ENCODE results near the gene UGT2A1.

Gene UGT2A1

DNA sequence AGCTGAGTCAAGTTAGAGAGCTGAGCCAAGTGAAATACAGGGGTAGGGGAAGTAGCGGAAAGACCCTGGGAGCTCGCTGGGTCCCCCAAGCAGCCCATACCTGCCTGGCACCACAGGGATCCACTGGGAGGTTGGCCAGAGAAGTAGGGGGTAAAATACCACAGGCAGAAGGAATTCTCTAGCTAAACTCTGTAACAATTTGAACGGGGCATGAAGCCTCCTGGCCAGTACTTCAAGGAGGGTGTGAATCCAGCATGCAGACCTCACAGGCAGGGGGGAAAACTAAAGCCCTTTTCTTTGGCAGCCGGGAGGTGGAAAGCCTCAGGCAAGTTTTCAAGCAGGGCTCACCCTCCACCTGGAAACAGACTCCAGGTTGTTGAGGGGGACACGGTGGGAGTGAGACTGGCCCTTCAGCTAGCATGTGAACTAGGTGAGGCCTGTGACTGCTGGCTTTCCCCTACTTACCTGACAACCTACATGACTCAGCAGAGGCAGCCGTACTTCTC lies 3.7 kb upstream of the UGT2A1 start:
- H3K36me3 ChIP-seq (ENCODE audit: control insufficient read depth in 1 of 2, insufficient read depth in 2 of 2, low read length in 2 of 2), result no peaks in the 10 kb centered on the region
- no peak overlapping the region for H3K4me3 ChIP-seq (ENCODE audit: low read depth in 1 of 2, low read length in 2 of 2)
- no peaks in the 10 kb centered on the region for H3K4me1 ChIP-seq (ENCODE audit: control insufficient read depth in 1 of 2, insufficient read depth in 2 of 2, low read length in 2 of 2)
- no peaks in the 10 kb centered on the region for H3K27me3 ChIP-seq (ENCODE audit: control insufficient read depth in 1 of 2, insufficient read depth in 2 of 2, low read length in 2 of 2)
- no peaks in the 10 kb centered on the region for H3K9me3 ChIP-seq (ENCODE audit: control insufficient read depth in 1 of 2, low read length in 2 of 2)
- no peak overlapping the region for H3K27ac ChIP-seq (ENCODE audit: low read depth, low read length)
- no peak overlapping the region for H3K9ac ChIP-seq (ENCODE audit: low read depth in 1 of 2, low read length in 2 of 2)

DNA sequence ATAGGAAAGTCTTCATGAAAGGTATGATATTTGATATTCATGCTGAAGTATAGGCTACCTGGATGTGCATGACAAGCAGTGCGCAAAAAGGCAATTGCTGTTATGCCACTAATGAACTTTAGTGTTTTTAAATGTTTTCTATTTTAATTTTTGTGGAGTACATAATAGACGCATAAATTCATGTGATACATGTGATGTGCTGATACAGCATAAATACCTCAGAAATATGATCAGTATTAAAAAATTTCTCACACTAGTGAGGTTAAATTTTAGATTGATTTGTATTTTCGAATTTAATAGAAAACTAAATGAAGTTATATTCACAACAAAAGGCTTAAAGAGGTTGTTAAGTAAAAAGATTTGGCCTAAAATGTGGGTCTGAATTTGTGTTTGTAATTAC lies 2.2 kb downstream of the UGT2A1 start:
- H3K4me1 ChIP-seq (ENCODE audit: control insufficient read depth in 1 of 2, insufficient read depth in 2 of 2, low read length in 2 of 2), result no peaks in the 10 kb centered on the region
- no peaks in the 10 kb centered on the region for H3K36me3 ChIP-seq (ENCODE audit: control insufficient read depth in 1 of 2, insufficient read depth in 2 of 2, low read length in 2 of 2)
- H3K27me3 ChIP-seq (ENCODE audit: control insufficient read depth in 1 of 2, insufficient read depth in 2 of 2, low read length in 2 of 2), result no peaks in the 10 kb centered on the region
- H3K4me3 ChIP-seq (ENCODE audit: low read depth in 1 of 2, low read length in 2 of 2), result no peak overlapping the region
- no peaks in the 10 kb centered on the region for H3K9me3 ChIP-seq (ENCODE audit: control insufficient read depth in 1 of 2, low read length in 2 of 2)
- H3K27ac ChIP-seq (ENCODE audit: low read depth, low read length), result no peak overlapping the region
- H3K9ac ChIP-seq (ENCODE audit: low read depth in 1 of 2, low read length in 2 of 2), result no peak overlapping the region

DNA sequence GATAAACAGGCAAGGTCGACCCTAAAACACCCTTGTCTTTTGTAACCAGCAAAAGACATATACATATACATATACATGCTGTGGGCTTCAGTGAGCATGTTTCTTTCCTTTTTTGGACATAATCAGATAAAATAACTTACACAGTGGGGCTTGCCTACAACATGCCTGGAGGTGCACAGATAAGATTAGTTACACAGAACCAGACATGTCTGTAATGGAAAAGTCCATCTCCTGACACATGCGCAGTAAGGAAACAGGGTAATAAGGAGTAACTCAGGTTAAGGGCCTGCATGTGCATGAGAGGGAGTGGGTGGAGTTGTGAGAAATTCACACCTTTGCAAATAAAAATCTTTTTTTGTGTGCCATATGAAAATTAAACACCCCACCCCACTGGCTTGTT lies 3.4 kb downstream of the UGT2A1 start:
- Histone ChIP-seq H3K36me3 (ENCODE audit: control insufficient read depth in 1 of 2, insufficient read depth in 2 of 2, low read length in 2 of 2) (no peaks in the 10 kb centered on the region), H3K9me3 (ENCODE audit: control insufficient read depth in 1 of 2, low read length in 2 of 2) (no peaks in the 10 kb centered on the region), H3K27me3 (ENCODE audit: control insufficient read depth in 1 of 2, insufficient read depth in 2 of 2, low read length in 2 of 2) (no peaks in the 10 kb centered on the region), H3K4me1 (ENCODE audit: control insufficient read depth in 1 of 2, insufficient read depth in 2 of 2, low read length in 2 of 2) (no peaks in the 10 kb centered on the region), H3K9ac (ENCODE audit: low read depth in 1 of 2, low read length in 2 of 2) (no peak overlapping the region), H3K4me3 (ENCODE audit: low read depth in 1 of 2, low read length in 2 of 2) (no peak overlapping the region), H3K27ac (ENCODE audit: low read depth, low read length) (no peak overlapping the region)

DNA sequence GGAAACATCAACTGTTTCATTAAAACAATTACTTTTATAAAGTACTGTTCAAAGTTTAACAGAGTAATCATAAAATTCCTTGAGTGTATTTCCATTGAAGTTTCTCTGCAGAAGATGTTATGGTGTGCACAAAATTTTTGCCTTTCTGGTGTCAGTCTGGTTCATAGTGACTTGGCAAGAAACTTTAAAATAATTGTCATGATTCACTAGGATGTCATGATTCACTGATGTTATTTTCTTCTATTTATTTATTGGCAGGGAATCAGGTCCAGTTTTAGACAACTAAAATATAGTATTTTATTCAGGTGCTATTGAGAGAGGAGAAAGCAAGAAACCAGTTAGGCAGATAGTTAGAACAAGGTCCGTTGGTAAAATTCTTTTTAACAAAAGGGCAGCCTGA lies 3.8 kb downstream of the UGT2A1 start:
- Histone ChIP-seq H3K4me1 (ENCODE audit: control insufficient read depth in 1 of 2, insufficient read depth in 2 of 2, low read length in 2 of 2) (no peaks in the 10 kb centered on the region), H3K27me3 (ENCODE audit: control insufficient read depth in 1 of 2, insufficient read depth in 2 of 2, low read length in 2 of 2) (no peaks in the 10 kb centered on the region), H3K4me3 (ENCODE audit: low read depth in 1 of 2, low read length in 2 of 2) (no peak overlapping the region), H3K9me3 (ENCODE audit: control insufficient read depth in 1 of 2, low read length in 2 of 2) (no peaks in the 10 kb centered on the region), H3K9ac (ENCODE audit: low read depth in 1 of 2, low read length in 2 of 2) (no peak overlapping the region), H3K36me3 (ENCODE audit: control insufficient read depth in 1 of 2, insufficient read depth in 2 of 2, low read length in 2 of 2) (no peaks in the 10 kb centered on the region), H3K27ac (ENCODE audit: low read depth, low read length) (no peak overlapping the region)

DNA sequence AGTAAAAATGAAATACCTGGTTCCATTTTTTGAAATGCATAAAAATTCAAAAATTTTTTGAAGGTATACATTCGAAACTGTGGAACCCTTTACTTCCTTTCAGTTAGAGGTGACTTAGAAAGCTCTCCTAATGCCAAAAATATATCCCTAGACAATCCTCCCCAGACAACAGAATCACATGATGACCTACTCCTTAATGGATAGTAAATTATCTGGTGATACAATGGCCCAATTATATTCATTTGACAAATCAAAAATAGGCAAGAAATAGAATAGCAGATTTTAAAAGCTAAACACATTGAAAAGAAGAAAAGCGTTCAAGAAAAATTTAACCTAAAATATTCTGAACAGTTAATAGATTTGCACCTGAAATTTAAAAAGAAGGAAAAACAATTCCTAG lies 10.1 kb downstream of the UGT2A1 start:
- Histone ChIP-seq H3K36me3 (ENCODE audit: control insufficient read depth in 1 of 2, insufficient read depth in 2 of 2, low read length in 2 of 2) (no peaks in the 10 kb centered on the region), H3K27me3 (ENCODE audit: control insufficient read depth in 1 of 2, insufficient read depth in 2 of 2, low read length in 2 of 2) (no peaks in the 10 kb centered on the region), H3K27ac (ENCODE audit: low read depth, low read length) (no peak overlapping the region), H3K4me1 (ENCODE audit: control insufficient read depth in 1 of 2, insufficient read depth in 2 of 2, low read length in 2 of 2) (no peaks in the 10 kb centered on the region), H3K4me3 (ENCODE audit: low read depth in 1 of 2, low read length in 2 of 2) (no peak overlapping the region), H3K9ac (ENCODE audit: low read depth in 1 of 2, low read length in 2 of 2) (no peak overlapping the region), H3K9me3 (ENCODE audit: control insufficient read depth in 1 of 2, low read length in 2 of 2) (no peaks in the 10 kb centered on the region)

DNA sequence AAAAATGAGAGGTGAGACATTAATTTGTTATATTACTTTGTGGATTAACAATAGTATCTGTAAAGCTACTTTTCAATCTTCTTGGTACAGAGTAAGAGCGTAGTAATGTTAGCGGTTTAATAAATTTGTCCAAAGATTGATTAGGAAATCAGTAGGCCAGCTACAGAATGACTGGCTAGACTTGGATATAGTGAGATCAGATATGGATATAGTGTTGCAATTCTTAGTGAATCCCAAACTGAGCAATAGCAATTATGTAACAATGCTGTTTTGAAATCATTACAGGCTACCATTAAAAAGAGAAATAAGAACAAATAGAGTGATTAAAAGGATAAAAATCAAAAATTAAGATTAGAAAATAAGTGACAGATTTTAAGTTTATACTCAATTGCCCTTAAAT lies 12.8 kb downstream of the UGT2A1 start:
- Histone ChIP-seq H3K4me1 (ENCODE audit: control insufficient read depth in 1 of 2, insufficient read depth in 2 of 2, low read length in 2 of 2) (no peaks in the 10 kb centered on the region), H3K27ac (ENCODE audit: low read depth, low read length) (no peak overlapping the region), H3K9ac (ENCODE audit: low read depth in 1 of 2, low read length in 2 of 2) (no peak overlapping the region), H3K27me3 (ENCODE audit: control insufficient read depth in 1 of 2, insufficient read depth in 2 of 2, low read length in 2 of 2) (no peaks in the 10 kb centered on the region), H3K36me3 (ENCODE audit: control insufficient read depth in 1 of 2, insufficient read depth in 2 of 2, low read length in 2 of 2) (no peaks in the 10 kb centered on the region), H3K4me3 (ENCODE audit: low read depth in 1 of 2, low read length in 2 of 2) (no peak overlapping the region), H3K9me3 (ENCODE audit: control insufficient read depth in 1 of 2, low read length in 2 of 2) (no peaks in the 10 kb centered on the region)

DNA sequence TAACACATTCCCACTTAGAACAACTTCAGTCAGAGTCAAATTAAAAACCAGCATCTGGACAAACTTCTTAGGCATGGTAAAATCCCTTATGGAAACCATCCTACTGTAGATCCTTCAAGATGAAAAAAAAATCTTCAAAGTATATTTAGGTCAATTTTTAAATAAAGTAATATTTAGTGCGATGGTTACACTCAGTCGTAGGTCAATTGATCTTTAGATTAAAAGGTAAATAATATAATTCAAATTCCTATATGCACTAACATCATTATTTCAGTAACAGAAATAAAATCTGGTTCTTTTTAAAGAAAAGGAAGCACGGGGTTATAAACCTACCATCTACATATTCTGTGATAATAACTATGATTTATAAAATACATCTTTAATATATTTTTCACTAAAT lies 13.5 kb downstream of the UGT2A1 start, which contains the start of gene UGT2A2:
Gene UGT2A2 (minus strand): TSS at position 101 of the 400 bp plus-strand sequence. CDS start 2 bp downstream, at position 99.
- Histone ChIP-seq H3K27ac (ENCODE audit: low read depth, low read length) (no peak within 1 kb of the TSS), H3K36me3 (ENCODE audit: control insufficient read depth in 1 of 2, insufficient read depth in 2 of 2, low read length in 2 of 2) (no peaks in the 10 kb centered on the region), H3K4me1 (ENCODE audit: control insufficient read depth in 1 of 2, insufficient read depth in 2 of 2, low read length in 2 of 2) (no peaks in the 10 kb centered on the region), H3K9me3 (ENCODE audit: control insufficient read depth in 1 of 2, low read length in 2 of 2) (no peaks in the 10 kb centered on the region), H3K27me3 (ENCODE audit: control insufficient read depth in 1 of 2, insufficient read depth in 2 of 2, low read length in 2 of 2) (no peaks in the 10 kb centered on the region), H3K9ac (ENCODE audit: low read depth in 1 of 2, low read length in 2 of 2) (no peak within 1 kb of the TSS), H3K4me3 (ENCODE audit: low read depth in 1 of 2, low read length in 2 of 2) (no peak within 1 kb of the TSS)

DNA sequence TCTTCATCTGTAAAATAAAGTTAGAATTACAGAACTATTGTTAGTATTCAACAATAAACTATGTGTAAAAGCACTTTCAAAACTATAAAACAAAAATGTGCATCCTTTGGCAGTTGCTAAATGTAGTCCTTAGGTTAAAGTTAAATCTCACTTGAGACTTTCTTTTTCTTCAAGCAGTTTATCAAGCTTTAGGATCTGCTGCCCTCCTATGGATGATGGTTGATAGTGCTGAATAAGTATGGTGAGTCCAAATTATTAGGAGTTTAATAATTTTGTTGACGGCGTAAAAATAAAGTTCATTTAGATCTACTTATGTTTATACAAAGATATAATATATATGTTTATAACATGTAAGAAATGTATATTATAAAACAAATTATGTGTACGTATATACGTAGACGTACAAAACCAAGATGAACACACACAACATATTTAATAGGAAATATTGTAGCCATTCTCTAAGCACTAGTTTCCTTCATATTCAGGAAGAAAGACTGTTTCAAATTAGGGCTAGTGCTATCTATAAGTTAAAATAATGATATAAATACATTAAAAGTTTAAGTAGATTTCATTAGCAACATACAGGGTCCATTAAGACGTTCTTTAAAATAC lies 35.9 kb downstream of the UGT2A1 start:
- Histone ChIP-seq H3K27ac (ENCODE audit: low read depth, low read length) (no peak overlapping the region), H3K4me1 (ENCODE audit: control insufficient read depth in 1 of 2, insufficient read depth in 2 of 2, low read length in 2 of 2) (no peaks in the 10 kb centered on the region), H3K36me3 (ENCODE audit: control insufficient read depth in 1 of 2, insufficient read depth in 2 of 2, low read length in 2 of 2) (no peaks in the 10 kb centered on the region), H3K9me3 (ENCODE audit: control insufficient read depth in 1 of 2, low read length in 2 of 2) (no peaks in the 10 kb centered on the region), H3K9ac (ENCODE audit: low read depth in 1 of 2, low read length in 2 of 2) (no peak overlapping the region), H3K4me3 (ENCODE audit: low read depth in 1 of 2, low read length in 2 of 2) (no peak overlapping the region), H3K27me3 (ENCODE audit: control insufficient read depth in 1 of 2, insufficient read depth in 2 of 2, low read length in 2 of 2) (no peaks in the 10 kb centered on the region)

DNA sequence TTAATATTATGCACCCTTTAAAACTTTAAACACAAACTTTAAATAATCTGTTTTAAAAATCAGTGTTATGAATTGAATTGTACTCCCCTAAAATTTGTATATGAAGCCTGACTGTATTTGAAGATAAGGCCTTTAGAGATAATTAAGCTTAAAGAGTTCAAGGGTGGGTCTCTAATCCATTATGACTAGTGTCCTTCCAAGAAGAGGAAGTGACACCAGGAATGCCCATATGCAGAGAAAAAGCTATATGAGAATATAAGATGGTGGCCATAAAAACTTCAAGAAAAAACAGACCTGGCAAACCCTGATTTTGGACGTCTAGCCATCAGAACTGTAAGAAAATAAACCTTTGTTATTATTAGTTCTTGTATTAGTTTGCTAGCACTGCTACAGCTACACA lies 42.6 kb downstream of the UGT2A1 start:
- H3K9me3 ChIP-seq (ENCODE audit: control insufficient read depth in 1 of 2, low read length in 2 of 2), result no peaks in the 10 kb centered on the region
- no peak overlapping the region for H3K4me3 ChIP-seq (ENCODE audit: low read depth in 1 of 2, low read length in 2 of 2)
- H3K4me1 ChIP-seq (ENCODE audit: control insufficient read depth in 1 of 2, insufficient read depth in 2 of 2, low read length in 2 of 2), result no peaks in the 10 kb centered on the region
- no peaks in the 10 kb centered on the region for H3K27me3 ChIP-seq (ENCODE audit: control insufficient read depth in 1 of 2, insufficient read depth in 2 of 2, low read length in 2 of 2)
- no peaks in the 10 kb centered on the region for H3K36me3 ChIP-seq (ENCODE audit: control insufficient read depth in 1 of 2, insufficient read depth in 2 of 2, low read length in 2 of 2)
- no peak overlapping the region for H3K9ac ChIP-seq (ENCODE audit: low read depth in 1 of 2, low read length in 2 of 2)
- no peak overlapping the region for H3K27ac ChIP-seq (ENCODE audit: low read depth, low read length)

DNA sequence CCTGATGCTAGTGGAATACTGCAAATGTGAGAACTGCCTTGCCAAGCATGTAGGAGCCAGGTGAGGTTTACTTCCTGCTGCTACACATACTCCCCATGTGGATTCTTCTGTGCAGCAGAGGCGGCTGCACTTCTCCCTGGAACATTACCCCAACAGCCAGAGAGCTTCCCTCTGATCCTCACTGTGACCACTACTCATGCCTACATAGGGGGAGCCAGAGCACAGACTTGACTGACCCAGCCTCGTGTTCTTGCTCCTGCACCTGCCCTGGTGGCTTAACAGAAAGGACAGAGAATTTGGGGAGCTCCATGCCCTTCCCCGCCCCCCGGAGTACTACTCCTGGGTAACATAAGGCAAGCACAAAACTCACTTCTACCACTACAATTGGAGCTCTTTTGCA lies 52.0 kb downstream of the UGT2A1 start:
- no peaks in the 10 kb centered on the region for H3K9me3 ChIP-seq (ENCODE audit: control insufficient read depth in 1 of 2, low read length in 2 of 2)
- H3K4me3 ChIP-seq (ENCODE audit: low read depth in 1 of 2, low read length in 2 of 2), result no peak overlapping the region
- no peaks in the 10 kb centered on the region for H3K4me1 ChIP-seq (ENCODE audit: control insufficient read depth in 1 of 2, insufficient read depth in 2 of 2, low read length in 2 of 2)
- H3K36me3 ChIP-seq (ENCODE audit: control insufficient read depth in 1 of 2, insufficient read depth in 2 of 2, low read length in 2 of 2), result no peaks in the 10 kb centered on the region
- H3K27me3 ChIP-seq (ENCODE audit: control insufficient read depth in 1 of 2, insufficient read depth in 2 of 2, low read length in 2 of 2), result no peaks in the 10 kb centered on the region
- no peak overlapping the region for H3K9ac ChIP-seq (ENCODE audit: low read depth in 1 of 2, low read length in 2 of 2)
- no peak overlapping the region for H3K27ac ChIP-seq (ENCODE audit: low read depth, low read length)

DNA sequence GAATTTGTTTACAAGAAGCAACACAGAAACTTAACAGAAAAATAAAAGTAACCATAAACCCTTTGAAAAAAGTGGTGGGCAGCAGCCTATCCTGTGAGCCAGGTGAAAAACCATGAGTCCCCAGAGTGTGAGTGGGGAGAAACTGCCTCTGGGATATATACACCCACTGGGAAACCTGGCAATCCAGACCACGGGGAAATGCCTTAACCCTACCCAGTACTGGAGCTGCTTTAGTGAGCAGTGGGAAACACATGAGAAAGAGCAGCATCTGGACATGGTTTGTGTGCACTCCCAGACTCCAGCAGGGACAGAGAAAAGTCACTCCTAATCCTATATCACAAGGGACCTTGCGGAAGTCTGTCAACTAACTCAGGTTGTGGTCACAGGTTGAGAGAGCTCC lies 53.0 kb downstream of the UGT2A1 start:
- Histone ChIP-seq H3K27ac (ENCODE audit: low read depth, low read length) (no peak overlapping the region), H3K4me1 (ENCODE audit: control insufficient read depth in 1 of 2, insufficient read depth in 2 of 2, low read length in 2 of 2) (no peaks in the 10 kb centered on the region), H3K36me3 (ENCODE audit: control insufficient read depth in 1 of 2, insufficient read depth in 2 of 2, low read length in 2 of 2) (no peaks in the 10 kb centered on the region), H3K9ac (ENCODE audit: low read depth in 1 of 2, low read length in 2 of 2) (no peak overlapping the region), H3K4me3 (ENCODE audit: low read depth in 1 of 2, low read length in 2 of 2) (no peak overlapping the region), H3K27me3 (ENCODE audit: control insufficient read depth in 1 of 2, insufficient read depth in 2 of 2, low read length in 2 of 2) (no peaks in the 10 kb centered on the region), H3K9me3 (ENCODE audit: control insufficient read depth in 1 of 2, low read length in 2 of 2) (no peaks in the 10 kb centered on the region)
